H1 (cell line): Measurements from ENCODE around the gene EVA1C. TPM values are rescaled to one million over a fixed set of nuclear protein-coding genes. Genes with fewer than 3 reads are reported as not detected.

ENCODE experiments used
- CTCF ChIA-PET: fragments of 300-600 bp; sonication (Branson Sonifier 250); formaldehyde crosslinking; loops from one replicate; lab custom pipeline; 2021; ENCODE audit not compliant: partially characterized antibody; lab: Charles Lee
- POLR2A ChIA-PET: fragments of 300-600 bp; sonication (Branson Sonifier 250); formaldehyde crosslinking; loops from one replicate; lab custom pipeline; 2021; ENCODE audit warnings: inconsistent platforms; ENCODE audit not compliant: partially characterized antibody; lab: Charles Lee
- DNase-seq, 2 experiments: peaks; one replicate each; pipeline versions ENCODE4 v3.0.0 to v3.0.0-alpha.2; 2010 to 2022; ENCODE audit warnings: low spot score in 2 of 2, low read depth in 1 of 2, mixed read lengths in 1 of 2
- FAIRE-seq: peaks from 2 replicates; lab custom pipeline; 2011; peaks lifted over from hg19 to GRCh38; lab: Jason Lieb, UNC
- H2AFZ ChIP-seq: 2 replicates; pipeline ENCODE4 v1.8.1; 2012; ENCODE audit warnings: low read length, inconsistent platforms
- H2AK5ac ChIP-seq: 2 replicates; pipeline ENCODE4 v1.6.1; 2013; ENCODE audit warnings: low read depth, low read length
- H2BK120ac ChIP-seq: replicated peaks from 2 replicates; pipeline ENCODE3; 2013; ENCODE audit warnings: low read depth, low read length, inconsistent platforms
- H2BK12ac ChIP-seq: 2 replicates; pipeline ENCODE4 v1.6.1; 2013; ENCODE audit warnings: low read depth, low read length
- H2BK15ac ChIP-seq: 2 replicates; pipeline ENCODE4 v1.6.1; 2013; ENCODE audit warnings: low read length
- H2BK20ac ChIP-seq: 2 replicates; pipeline ENCODE4 v1.6.1; 2013; ENCODE audit warnings: low read length
- H2BK5ac ChIP-seq: 2 replicates; pipeline ENCODE4 v1.6.1; 2013; ENCODE audit warnings: low read depth, low read length
- H3K14ac ChIP-seq: 2 replicates; pipeline ENCODE4 v1.6.1; 2013; ENCODE audit warnings: inconsistent platforms; ENCODE audit not compliant: insufficient read length
- H3K18ac ChIP-seq: 2 replicates; pipeline ENCODE4 v1.6.1; 2013; ENCODE audit warnings: low read length; ENCODE audit errors: extremely low read depth
- H3K23ac ChIP-seq: 2 replicates; pipeline ENCODE4 v1.6.1; 2013; ENCODE audit warnings: inconsistent platforms; ENCODE audit not compliant: insufficient read length
- H3K23me2 ChIP-seq: 2 replicates; pipeline ENCODE4 v1.6.1; 2013; ENCODE audit warnings: low read depth, low read length
- H3K27ac ChIP-seq: 2 replicates; pipeline ENCODE4 v1.6.1; 2011; ENCODE audit warnings: low read depth, low read length, inconsistent platforms
- H3K27me3 ChIP-seq, 4 experiments: replicated peaks in 1 of 4; 1 replicate in 1 of 4; 2 replicates in 3 of 4; pipeline versions ENCODE4 v1.6.1 to v1.8.1; 2011 to 2013; ENCODE audit warnings: low read length in 3 of 4, mild to moderate bottlenecking in 3 of 4, inconsistent platforms in 2 of 4, mixed read lengths in 2 of 4, moderate library complexity in 1 of 4; ENCODE audit not compliant: control insufficient read depth in 3 of 4, insufficient read depth in 3 of 4; ENCODE audit errors: extremely low read depth in 1 of 4
- H3K36me3 ChIP-seq, 4 experiments: 2 replicates each; pipeline versions ENCODE4 v1.6.1 to v1.8.1; 2011 to 2013; ENCODE audit warnings: mild to moderate bottlenecking in 4 of 4, low read length in 3 of 4, moderate library complexity in 2 of 4, control low read depth in 1 of 4, inconsistent platforms in 1 of 4; ENCODE audit not compliant: insufficient read depth in 4 of 4, control insufficient read depth in 2 of 4
- H3K4ac ChIP-seq: replicated peaks from 2 replicates; pipeline ENCODE3; 2013; ENCODE audit warnings: low read length, low read depth, mixed read lengths, inconsistent platforms; ENCODE audit not compliant: insufficient read length
- H3K4me1 ChIP-seq, 4 experiments: replicated peaks in 1 of 4; 1 replicate in 1 of 4; 2 replicates in 3 of 4; pipeline versions ENCODE4 v1.6.1 to v1.8.1; 2011 to 2013; ENCODE audit warnings: low read length in 3 of 4, inconsistent platforms in 2 of 4, mixed read lengths in 1 of 4; ENCODE audit not compliant: insufficient read depth in 4 of 4, control insufficient read depth in 3 of 4
- H3K4me2 ChIP-seq, 2 experiments: 2 replicates each; pipeline versions ENCODE4 v1.6.1 to v1.8.1; 2011 to 2013; ENCODE audit warnings: low read depth in 2 of 2, low read length in 2 of 2, control low read depth in 1 of 2, inconsistent platforms in 1 of 2, mild to moderate bottlenecking in 1 of 2; ENCODE audit not compliant: insufficient read depth in 1 of 2
- H3K4me3 ChIP-seq, 4 experiments: fragments of 200-600, 300-600 bp in 1 of 4; sonication (generic), shearing (Covaris generic), sonication (Bioruptor Twin) in 1 of 4; 2 replicates each; pipeline versions ENCODE4 v1.5.1 to v1.8.1; 2011 to 2016; ENCODE audit warnings: low read length in 4 of 4, low read depth in 3 of 4, control low read depth in 2 of 4, inconsistent platforms in 2 of 4, mild to moderate bottlenecking in 2 of 4, mixed read lengths in 1 of 4, moderate library complexity in 1 of 4; ENCODE audit not compliant: insufficient read depth in 2 of 4; ENCODE audit errors: extremely low read depth in 1 of 4
- H3K56ac ChIP-seq: replicated peaks from 2 replicates; pipeline ENCODE3; 2013; ENCODE audit warnings: low read depth, mild to moderate bottlenecking, mixed read lengths, low read length, inconsistent platforms; ENCODE audit not compliant: insufficient read length
- H3K79me1 ChIP-seq: 2 replicates; pipeline ENCODE4 v1.6.1; 2013; ENCODE audit warnings: low read depth, low read length, control low read depth
- H3K79me2 ChIP-seq, 2 experiments: 2 replicates each; pipeline versions ENCODE4 v1.6.1 to v1.8.1; 2012 to 2013; ENCODE audit warnings: low read length in 2 of 2, mild to moderate bottlenecking in 2 of 2, inconsistent platforms in 1 of 2; ENCODE audit not compliant: insufficient read depth in 2 of 2, control insufficient read depth in 1 of 2
- H3K9ac ChIP-seq, 4 experiments: replicated peaks in 1 of 4; 1 replicate in 1 of 4; 2 replicates in 3 of 4; pipeline versions ENCODE4 v1.6.1 to v1.8.1; 2011 to 2013; ENCODE audit warnings: low read depth in 3 of 4, low read length in 3 of 4, control low read depth in 2 of 4, mild to moderate bottlenecking in 2 of 4, moderate library complexity in 2 of 4, inconsistent platforms in 1 of 4; ENCODE audit errors: extremely low read depth in 1 of 4
- H3K9me3 ChIP-seq, 2 experiments: 2 replicates each; pipeline versions ENCODE4 v1.6.1 to v1.8.1; 2012 to 2013; ENCODE audit warnings: mild to moderate bottlenecking in 2 of 2, moderate library complexity in 2 of 2, control low read depth in 1 of 2, inconsistent platforms in 1 of 2, low read depth in 1 of 2, low read length in 1 of 2, mixed read lengths in 1 of 2; ENCODE audit not compliant: insufficient read depth in 2 of 2
- H4K20me1 ChIP-seq, 2 experiments: replicated peaks in 1 of 2; 2 replicates each; pipeline versions ENCODE3 to v1.8.1; 2011 to 2013; ENCODE audit warnings: inconsistent platforms in 2 of 2, low read length in 2 of 2, mild to moderate bottlenecking in 1 of 2; ENCODE audit not compliant: insufficient read depth in 2 of 2, control insufficient read depth in 1 of 2
- H4K5ac ChIP-seq: 2 replicates; pipeline ENCODE4 v1.6.1; 2013; ENCODE audit warnings: low read length, low read depth, mixed read lengths, inconsistent platforms; ENCODE audit not compliant: insufficient read length
- H4K8ac ChIP-seq: 2 replicates; pipeline ENCODE4 v1.8.0; 2013; ENCODE audit warnings: mild to moderate bottlenecking, moderate library complexity, low read length, inconsistent platforms; ENCODE audit not compliant: insufficient read depth; ENCODE audit errors: extremely low read depth
- H4K91ac ChIP-seq: replicated peaks from 2 replicates; pipeline ENCODE3; 2013; ENCODE audit warnings: low read length, mixed read lengths, inconsistent platforms; ENCODE audit not compliant: insufficient read length
- EZH2 ChIP-seq: fragments of 200-600 bp; sonication (generic); IDR thresholded peaks from 2 replicates; pipeline ENCODE4 v1.7.1; 2012; ENCODE audit warnings: low read depth, mild to moderate bottlenecking, moderate library complexity, low read length, inconsistent platforms; ENCODE audit not compliant: severe bottlenecking
- FOSL1 ChIP-seq: IDR thresholded peaks from 2 replicates; pipeline ENCODE4 v1.6.1; 2011; ENCODE audit warnings: mild to moderate bottlenecking, low read depth, low read length, moderate library complexity; ENCODE audit not compliant: insufficient read depth
- GABPA ChIP-seq: IDR thresholded peaks from 2 replicates; pipeline ENCODE4 v1.6.1; 2011; ENCODE audit warnings: mild to moderate bottlenecking, low read length, moderate library complexity, borderline replicate concordance; ENCODE audit not compliant: insufficient read depth
- HDAC2 ChIP-seq, 2 experiments: fragments of 300-600 bp in 1 of 2; sonication (generic) in 1 of 2; IDR thresholded peaks; 2 replicates each; pipeline ENCODE4 v1.6.1; 2011 to 2012; ENCODE audit warnings: low read depth in 2 of 2, low read length in 2 of 2, mild to moderate bottlenecking in 2 of 2, moderate library complexity in 2 of 2, borderline replicate concordance in 1 of 2, inconsistent platforms in 1 of 2
- POLR2A ChIP-seq, 2 experiments: IDR thresholded peaks; 1 replicate in 1 of 2; 2 replicates in 1 of 2; pipeline ENCODE4 v1.6.1; 2011; ENCODE audit warnings: low read depth in 2 of 2, low read length in 2 of 2, mild to moderate bottlenecking in 2 of 2; ENCODE audit errors: control extremely low read depth in 1 of 2
- RAD21 ChIP-seq, 2 experiments: IDR thresholded peaks in 1 of 2; conservative IDR thresholded peaks in 1 of 2; 2 replicates each; pipeline ENCODE4 v1.6.1; 2011; ENCODE audit warnings: low read depth in 2 of 2, low read length in 2 of 2, improper control_type of control experiment in 1 of 2, inconsistent platforms in 1 of 2, mild to moderate bottlenecking in 1 of 2, moderate library complexity in 1 of 2
- TAF7 ChIP-seq: optimal IDR thresholded peaks from 2 replicates; pipeline ENCODE3; 2011; ENCODE audit warnings: low read depth, mild to moderate bottlenecking, inconsistent platforms, low read length, moderate library complexity, borderline replicate concordance
- ZNF274 ChIP-seq: IDR thresholded peaks from 2 replicates; pipeline ENCODE4 v1.7.0; 2012; ENCODE audit warnings: low read length, borderline replicate concordance; ENCODE audit errors: extremely low read depth
- WGBS, 2 experiments: shearing (Covaris generic) in 1 of 2; methylation state at CpG; one replicate each; pipeline versions ENCODE4 v1.1.6 to v1.1.7; 2013 to 2015; ENCODE audit warnings: low lambda C conversion rate in 2 of 2, mixed read lengths in 2 of 2, inconsistent platforms in 1 of 2, low coverage in 1 of 2, missing lambda C conversion rate in 1 of 2; ENCODE audit not compliant: insufficient replicate concordance in 2 of 2, insufficient coverage in 1 of 2, insufficient read length in 1 of 2; ENCODE audit errors: extremely low coverage in 1 of 2, missing lambda C conversion rate in 1 of 2; 5-methylcytosine and 5-hydroxymethylcytosine counted together
- polyA plus RNA-seq, 7 experiments: library from polyadenylated mRNA; depleted of rRNA in 3 of 7; stranded (reverse) in 5 of 7; unstranded in 2 of 7; fragments of >200 nt in 5 of 7; fragments of 200-250 nt in 2 of 7; gene quantifications; 1 replicate in 5 of 7; 2 replicates in 1 of 7; 4 replicates in 1 of 7; pipeline versions ENCODE4 v1.2.1 to v1.2.3, GENCODE V29; 2011 to 2013; ENCODE audit warnings: missing spikeins in 2 of 7, mixed read lengths in 2 of 7
- total RNA-seq: library from RNA; stranded (reverse); fragmentation: NEBNext Ultra II Directional; extraction: Animal tissue kit (Norgen Biotek cat#: 25700); gene quantifications from 2 replicates; pipeline ENCODE4 v1.2.1, GENCODE V29; 2021
- TF ChIP-seq, protein P1 (sequence below), 3 experiments: IDR thresholded peaks; 1 replicate in 2 of 3; 2 replicates in 1 of 3; pipeline versions ENCODE4 v1.5.1 to v1.6.1; 2011; ENCODE audit warnings: low read length in 3 of 3, mild to moderate bottlenecking in 3 of 3, inconsistent platforms in 2 of 3, low read depth in 1 of 3, moderate library complexity in 1 of 3; ENCODE audit not compliant: insufficient read depth in 1 of 3; ENCODE audit errors: control extremely low read depth in 1 of 3

Gene EVA1C
- total and polyA plus RNA-seq, 2 of the 8 experiments (the other 6 are each of a cell fraction or from before 2014, with no cell fraction given), result 2.6 to 3.6 TPM

DNA sequence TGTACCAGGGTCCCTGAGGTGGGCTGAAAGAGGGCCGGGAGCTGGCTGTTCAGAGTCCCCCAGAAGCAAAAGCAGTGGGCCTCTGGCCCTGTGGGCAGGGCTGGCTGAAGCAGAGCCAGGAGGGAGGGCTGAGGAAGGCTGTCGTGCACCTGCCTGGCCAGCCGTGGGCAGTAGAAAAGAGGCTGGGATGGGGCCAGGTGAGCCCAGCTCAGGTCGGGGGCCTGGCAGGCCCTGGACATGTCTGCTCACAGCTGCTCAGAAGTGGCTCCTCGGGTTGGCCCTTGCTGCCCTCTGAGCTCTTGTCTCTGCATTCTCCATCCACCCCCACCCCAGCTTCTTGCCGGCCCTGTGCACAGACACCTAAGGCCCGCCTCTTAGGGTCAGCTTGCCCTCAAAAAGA is 112.8 kb downstream of the EVA1C start:
- Histone ChIP-seq H2AFZ (0 out of 2 replicates have a peak overlapping the region, but pooled peaks have one; percentile 30), H2BK5ac (peak overlapping the region; percentile 89), H3K4me1 (peaks cover 0 to 18% (median 7%) of the 10 kb centered on the region in 4 experiments; a peak in 5 of 7 replicates), H2BK15ac (no peak overlapping the region), H3K79me1 (no peaks in the 10 kb centered on the region; the same call in 1 of the 2 replicates), H2BK20ac (peak overlapping the region; percentile 98), H3K79me2 (no peaks in the 10 kb centered on the region), H4K5ac (peak overlapping the region; percentile 16), H3K4ac (no peak overlapping the region), H3K4me3 (no peak overlapping the region), H2BK12ac (no peak overlapping the region), H3K36me3 (no peaks in the 10 kb centered on the region), H4K8ac (no peak overlapping the region), H3K4me2 (no peak overlapping the region), H4K91ac (peak overlapping the region; percentile 90), H3K18ac (peak overlapping the region; percentile 48), H3K56ac (no peak overlapping the region), H3K27ac (no peak overlapping the region), H3K23ac (no peak overlapping the region), H3K9ac (no peak overlapping the region), H3K27me3 (no peaks in the 10 kb centered on the region), H4K20me1 (no peaks in the 10 kb centered on the region), H2AK5ac (no peak overlapping the region), H2BK120ac (peak overlapping the region; percentile 5), H3K9me3 (peaks cover 1 to 3% of the 10 kb centered on the region in 2 experiments; a peak in 2 of 4 replicates), H3K23me2 (no peaks in the 10 kb centered on the region), H3K14ac (no peak overlapping the region)
- DNase-seq (no peak), FAIRE-seq (no peak)
- ChIA-PET CTCF (interaction anchor here (0.5 to 4.2 kb wide), 12 partner anchors 10 to 167 kb away, joined by 3 to 14 read pairs (median 4); no protein-coding TSS in a partner anchor), POLR2A (no interaction called here)
- 79% methylated on average over 7 of the region's 7 CpGs; no CpG with 5 or more reads in 1 of the 2 experiments for WGBS, 2 experiments
- no peak for TF ChIP-seq TAF7
- TF ChIP-seq ZNF274, result no peak
- no peak for TF ChIP-seq EZH2
- peak; percentile 13 to 36; a peak in 1 of 4 replicates for TF ChIP-seq RAD21 (IDR thresholded peaks at IDR 0.05 in 1 of 2, conservative IDR thresholded peaks at IDR 0.05 in 1 of 2; ENCODE audit: low read depth in 2 of 2, low read length in 2 of 2)
- no peak for TF ChIP-seq HDAC2 (IDR thresholded peaks at IDR 0.05; ENCODE audit: borderline replicate concordance in 1 of 2, low read depth in 2 of 2, low read length in 2 of 2)
- TF ChIP-seq GABPA, result no peak
- TF ChIP-seq FOSL1, result no peak
- TF ChIP-seq POLR2A (IDR thresholded peaks at IDR 0.05; ENCODE audit: control extremely low read depth in 1 of 2, low read depth in 2 of 2, low read length in 2 of 2), result no peak
- TF ChIP-seq, protein P1, sequence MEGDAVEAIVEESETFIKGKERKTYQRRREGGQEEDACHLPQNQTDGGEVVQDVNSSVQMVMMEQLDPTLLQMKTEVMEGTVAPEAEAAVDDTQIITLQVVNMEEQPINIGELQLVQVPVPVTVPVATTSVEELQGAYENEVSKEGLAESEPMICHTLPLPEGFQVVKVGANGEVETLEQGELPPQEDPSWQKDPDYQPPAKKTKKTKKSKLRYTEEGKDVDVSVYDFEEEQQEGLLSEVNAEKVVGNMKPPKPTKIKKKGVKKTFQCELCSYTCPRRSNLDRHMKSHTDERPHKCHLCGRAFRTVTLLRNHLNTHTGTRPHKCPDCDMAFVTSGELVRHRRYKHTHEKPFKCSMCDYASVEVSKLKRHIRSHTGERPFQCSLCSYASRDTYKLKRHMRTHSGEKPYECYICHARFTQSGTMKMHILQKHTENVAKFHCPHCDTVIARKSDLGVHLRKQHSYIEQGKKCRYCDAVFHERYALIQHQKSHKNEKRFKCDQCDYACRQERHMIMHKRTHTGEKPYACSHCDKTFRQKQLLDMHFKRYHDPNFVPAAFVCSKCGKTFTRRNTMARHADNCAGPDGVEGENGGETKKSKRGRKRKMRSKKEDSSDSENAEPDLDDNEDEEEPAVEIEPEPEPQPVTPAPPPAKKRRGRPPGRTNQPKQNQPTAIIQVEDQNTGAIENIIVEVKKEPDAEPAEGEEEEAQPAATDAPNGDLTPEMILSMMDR (IDR thresholded peaks at IDR 0.05; ENCODE audit: control extremely low read depth in 1 of 3, insufficient read depth in 1 of 3, low read depth in 1 of 3, low read length in 3 of 3), result peak; percentile 23 to 31 (median 25); a peak in 3 of 4 replicates
